ENCODE data around the gene PPP1R1B.
A peak's percentile ranks its signal among the peaks of the same experiment; 100 is the strongest.
"Not testable (repeated sequence)": the region's sequence is repeated elsewhere in the genome, so short reads cannot be mapped to it uniquely, and the experiment has no call there.

PPP1R1B gene

DNA sequence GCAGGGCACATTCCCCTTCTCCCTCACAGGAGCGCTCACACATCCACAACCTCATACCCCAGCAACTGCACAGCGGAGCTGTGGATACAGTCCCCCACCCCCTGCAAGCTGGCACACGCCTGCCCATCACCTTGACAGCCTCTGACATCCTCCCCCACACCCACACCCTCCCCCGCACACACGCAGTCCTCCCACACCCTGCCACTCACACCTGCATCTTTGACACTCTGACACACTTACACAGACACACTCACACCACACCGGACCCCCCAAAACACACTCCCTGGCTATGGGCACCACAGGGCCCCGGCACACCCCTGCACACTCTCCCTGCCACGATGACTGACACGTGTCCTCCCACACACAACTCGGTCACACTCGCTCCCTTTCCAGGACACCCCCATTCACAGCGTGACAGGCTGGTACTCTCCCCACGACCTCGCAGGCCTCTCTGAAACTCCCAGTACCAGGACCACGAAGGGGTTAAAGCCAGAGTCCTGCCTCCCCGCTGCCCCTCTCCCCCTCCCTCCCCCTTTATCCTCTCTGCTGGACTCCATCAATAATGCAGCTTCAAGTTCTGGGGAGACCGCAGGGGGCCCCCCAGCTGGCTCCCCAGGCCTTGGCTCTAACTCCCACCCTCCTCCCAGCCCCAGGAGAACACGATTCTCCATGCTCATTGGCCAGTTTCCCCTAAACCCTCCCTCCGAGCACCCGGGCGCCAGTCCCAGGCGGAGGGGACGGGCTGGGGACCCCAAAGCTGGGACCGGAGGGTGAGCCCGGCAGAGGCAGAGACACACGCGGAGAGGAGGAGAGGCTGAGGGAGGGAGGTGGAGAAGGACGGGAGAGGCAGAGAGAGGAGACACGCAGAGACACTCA lies at the start of gene PPP1R1B:
Gene PPP1R1B, plus strand, starts transcription at position 782 of the 876 bp plus-strand sequence. CDS start 441 bp downstream, outside the sequence.
- no peak for DNase-seq (ENCODE audit: low read depth)

DNA sequence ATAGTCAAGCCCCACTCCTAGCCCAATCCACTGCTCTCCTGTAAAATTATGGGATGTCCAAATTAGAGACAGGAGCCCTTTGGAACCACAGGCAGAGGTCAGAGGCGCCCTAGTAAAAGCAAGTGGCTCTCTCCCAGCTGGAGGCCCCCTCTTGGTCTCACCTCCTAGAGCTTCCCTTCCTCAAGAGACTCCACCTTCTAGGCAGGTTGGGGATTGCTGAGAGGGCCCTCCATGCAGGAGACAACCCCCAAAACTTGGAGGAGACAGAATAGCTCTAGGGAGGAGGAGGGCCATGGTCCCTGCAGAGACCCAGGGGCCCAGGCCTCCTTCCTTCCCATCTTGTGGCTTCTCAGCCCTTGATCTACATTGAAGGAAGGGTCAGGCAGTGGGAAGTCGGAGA lies 48.5 kb upstream of the PPP1R1B start:
- no peak for DNase-seq (ENCODE audit: low read depth)

DNA sequence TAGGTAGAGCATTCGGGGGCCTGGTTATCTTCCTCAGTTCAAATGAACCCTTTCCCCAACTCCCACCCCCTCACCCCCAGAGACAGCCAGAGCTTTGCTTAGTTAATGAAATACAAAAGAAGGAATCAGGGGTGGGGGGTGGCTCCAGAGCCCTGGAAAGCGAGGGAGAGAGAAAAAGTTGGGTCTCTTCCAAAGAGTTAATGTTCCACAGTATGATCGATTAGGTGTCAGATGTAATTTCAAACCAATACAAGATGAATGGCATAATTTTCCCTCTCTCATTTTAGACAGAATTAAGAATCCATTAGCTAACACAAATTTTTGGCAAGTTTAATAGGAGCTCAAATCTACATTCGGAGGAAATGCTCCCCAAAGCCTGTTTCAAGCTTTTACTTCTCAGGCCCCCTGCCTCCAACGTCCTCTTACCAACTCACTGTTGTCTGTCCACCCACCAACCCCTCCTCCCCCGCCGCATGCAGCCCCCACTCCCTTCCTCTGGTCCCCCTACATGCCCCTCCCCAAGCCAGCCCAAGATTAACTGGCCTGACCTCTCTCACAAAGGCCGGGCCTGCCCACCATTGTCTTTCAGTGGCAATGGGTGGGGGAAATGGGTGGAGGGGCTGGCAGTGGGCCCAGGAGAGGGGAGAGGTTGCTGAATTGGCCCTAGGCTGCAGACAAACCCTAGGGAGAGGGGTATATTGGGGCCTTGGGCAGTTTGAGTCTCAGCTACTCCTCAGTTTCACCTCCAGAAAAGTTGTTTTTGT lies 47.3 kb upstream of the PPP1R1B start:
- no peak for DNase-seq (ENCODE audit: low read depth)

DNA sequence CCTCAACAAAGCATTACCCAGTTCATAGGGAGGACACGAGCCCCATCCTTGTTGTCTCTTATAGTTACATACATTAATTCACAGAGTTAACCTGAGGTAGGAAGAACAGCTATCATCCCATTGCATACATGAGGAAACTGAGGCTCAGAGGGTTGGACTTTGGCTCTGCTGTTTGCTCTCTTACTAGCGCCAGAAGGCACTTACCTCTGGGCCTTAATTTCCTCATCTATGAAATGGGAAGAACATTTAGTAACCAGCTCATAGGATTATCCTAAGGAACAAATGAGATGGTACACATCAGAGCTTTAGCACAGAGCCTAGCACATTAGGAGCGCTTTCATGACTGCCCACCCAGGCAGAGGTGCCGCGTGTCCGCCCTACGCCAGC lies 46.7 kb upstream of the PPP1R1B start:
- DNase-seq (ENCODE audit: low read depth), result no peak

DNA sequence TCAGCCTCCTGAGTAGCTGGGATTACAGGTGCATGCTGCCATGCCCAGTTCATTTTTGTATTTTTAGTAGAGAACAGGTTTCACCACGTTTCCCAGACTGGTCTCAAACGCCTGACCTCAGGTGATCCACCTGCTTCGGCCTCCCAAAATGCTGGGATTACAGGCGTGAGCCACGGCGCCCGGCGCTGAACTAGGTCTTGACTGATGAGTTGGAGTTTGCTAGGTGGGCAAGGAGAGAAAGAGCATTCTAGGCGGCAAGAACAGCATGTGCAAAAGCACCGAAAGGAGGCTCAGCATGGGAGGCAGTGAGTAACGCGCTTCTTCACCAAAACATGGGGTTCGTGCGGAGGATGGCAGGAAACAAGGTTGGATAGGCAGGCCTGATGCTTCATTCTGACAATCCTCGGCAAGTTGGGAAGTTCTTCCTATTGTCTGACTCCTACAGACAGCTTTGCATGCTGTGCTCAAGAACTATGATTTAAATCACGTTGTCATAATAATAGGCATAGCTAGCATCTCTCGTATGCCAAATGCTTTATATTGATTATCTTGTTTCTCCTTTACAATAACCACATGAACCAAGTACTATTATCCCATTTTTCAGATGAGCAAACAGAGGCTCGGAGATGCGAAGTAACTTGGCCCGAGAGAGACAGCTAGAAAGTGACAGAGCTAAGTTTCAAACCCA lies 45.5 kb upstream of the PPP1R1B start:
- no peak for DNase-seq (ENCODE audit: low read depth)

DNA sequence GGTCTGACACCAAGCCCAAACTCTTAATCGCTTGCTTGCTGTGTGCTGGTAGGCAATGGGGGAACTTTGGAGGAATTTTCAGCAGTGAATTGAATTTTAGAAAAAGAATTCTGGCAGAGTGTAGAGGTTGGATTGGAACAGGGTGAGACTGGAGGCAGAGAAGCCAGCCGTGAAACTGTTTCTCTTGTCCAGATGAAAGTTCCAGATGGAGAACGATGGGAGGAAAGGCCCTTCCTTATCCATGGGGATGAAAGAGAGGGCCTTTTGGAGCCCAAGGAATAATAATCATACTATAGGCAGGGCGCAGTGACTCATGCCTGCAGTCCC lies 45.0 kb upstream of the PPP1R1B start:
- no peak for DNase-seq (ENCODE audit: low read depth)

DNA sequence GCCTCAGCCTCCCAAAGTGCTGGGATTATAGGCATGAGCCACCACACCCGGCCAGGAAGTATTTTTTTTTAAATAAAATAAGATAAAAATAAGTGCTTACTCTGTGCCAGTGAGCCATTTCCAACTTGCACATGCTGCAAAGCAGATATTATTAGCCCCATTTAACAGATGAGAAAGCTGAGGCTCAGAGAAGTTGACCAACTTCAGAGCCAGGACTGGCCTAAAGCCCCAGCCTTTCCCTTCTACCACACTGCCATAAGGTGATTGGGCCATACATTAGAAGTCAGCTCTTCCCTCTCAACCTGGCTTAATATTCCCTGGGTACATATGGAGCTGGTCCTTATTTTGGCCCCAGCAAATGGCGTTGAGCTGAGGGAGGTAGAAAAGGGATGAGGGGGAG lies 44.1 kb upstream of the PPP1R1B start:
- no peak for DNase-seq (ENCODE audit: low read depth)

DNA sequence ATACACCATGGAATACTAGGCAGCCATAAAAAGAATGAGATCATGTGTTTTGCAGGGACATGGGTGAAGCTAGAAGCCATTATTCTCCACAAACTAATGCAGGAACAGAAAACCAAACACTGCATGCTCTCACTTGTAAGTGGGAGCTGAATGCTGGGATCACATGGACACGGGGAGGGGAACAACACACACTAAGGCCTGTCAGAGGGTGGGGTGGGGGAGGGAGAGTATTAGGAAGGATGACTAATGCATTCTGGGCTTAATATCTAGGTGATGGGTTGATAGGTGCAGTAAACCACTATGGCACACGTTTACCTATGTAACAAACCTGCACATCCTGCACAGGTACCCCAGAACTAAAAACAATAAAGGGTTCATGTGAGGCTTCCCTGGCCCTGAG lies 36.6 kb upstream of the PPP1R1B start:
- DNase-seq (ENCODE audit: low read depth), result not testable (repeated sequence)

DNA sequence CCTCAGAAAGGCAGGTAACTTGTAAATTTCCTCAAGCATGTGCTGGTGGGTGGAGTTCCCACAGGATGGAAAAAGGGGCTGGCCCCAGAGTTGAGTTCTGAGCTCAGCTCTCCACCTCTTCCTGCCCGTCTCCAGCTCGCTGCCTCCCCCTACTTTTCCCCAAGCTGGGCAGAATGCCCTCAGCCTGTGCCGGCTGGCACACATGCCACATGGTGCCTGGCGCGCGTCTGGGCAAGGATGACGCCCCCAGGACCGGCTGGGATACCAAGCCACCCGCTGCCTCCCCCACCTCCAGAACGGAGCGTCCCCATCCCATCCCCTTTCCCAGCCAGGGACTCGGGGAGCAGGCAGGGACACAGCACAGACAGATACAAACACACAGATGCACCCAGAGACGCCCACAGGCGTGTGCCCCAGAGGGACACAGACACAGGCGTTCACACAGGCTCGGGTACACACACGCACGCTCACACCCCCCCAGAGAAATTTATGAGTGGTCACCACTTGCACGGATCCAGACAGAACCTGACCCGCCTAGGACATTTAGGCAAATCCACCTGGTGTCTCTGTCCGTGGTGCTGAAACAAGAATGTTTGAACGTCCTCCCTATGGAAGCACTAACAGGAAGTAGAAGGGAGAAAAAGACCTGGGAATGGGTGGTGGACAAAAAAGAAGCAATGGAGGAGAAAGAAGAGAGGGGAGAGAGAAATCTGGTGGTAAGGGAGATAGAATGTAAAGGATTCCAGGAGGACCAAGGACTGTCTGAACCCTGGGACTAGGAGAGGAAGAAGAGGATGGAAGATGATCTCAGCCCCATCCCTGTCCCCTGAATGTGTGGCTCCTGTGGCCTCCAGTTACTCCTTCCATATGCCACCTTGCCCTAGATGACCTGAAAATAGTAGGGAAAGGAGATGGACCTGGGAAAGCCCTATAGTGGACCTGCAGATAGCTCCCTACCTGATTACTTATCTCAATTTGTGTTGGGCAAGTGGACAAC lies 34.5 kb upstream of the PPP1R1B start:
- peak; percentile 57 for DNase-seq (ENCODE audit: low read depth)

DNA sequence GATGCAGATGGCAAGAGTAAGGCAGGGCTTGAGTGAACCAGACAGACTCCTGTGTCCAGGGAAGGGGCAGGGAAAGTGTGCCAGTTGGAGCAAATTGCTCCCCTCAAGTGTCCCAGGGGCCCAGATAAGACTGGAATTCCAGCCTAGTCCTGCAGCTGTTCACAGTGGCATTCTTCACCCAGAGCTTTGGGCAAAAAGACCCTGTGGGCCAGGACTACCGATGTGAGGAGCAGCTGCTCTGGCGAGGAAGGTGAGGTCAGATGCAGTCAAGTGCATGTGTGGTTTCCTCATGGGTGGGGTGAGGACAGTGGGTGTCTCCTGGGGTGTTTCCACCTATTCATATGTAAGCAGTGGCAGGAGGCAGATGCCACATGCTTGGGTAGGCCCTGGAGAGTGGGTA lies 33.4 kb upstream of the PPP1R1B start:
- no peak for DNase-seq (ENCODE audit: low read depth)

DNA sequence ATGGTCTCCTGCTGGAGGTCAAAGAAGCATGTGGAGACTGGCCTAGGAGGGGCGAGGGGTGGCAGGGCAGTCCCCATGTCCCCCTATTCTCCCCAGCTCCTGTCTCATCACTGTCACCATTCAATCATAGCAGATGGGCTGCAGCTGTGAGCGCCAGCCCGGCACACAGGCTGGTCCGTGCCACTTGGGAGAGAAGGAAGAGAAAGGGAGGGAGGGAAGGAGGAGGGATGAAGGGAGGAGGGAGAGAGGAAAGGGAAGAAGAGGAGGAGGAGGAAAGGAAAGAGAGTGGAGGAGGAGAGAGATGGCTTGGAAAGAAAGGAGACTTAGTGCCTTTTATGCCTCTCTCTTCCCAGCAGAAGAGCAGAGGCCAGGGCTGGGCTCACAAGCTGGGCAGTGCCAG lies 31.5 kb upstream of the PPP1R1B start:
- no peak for DNase-seq (ENCODE audit: low read depth)

DNA sequence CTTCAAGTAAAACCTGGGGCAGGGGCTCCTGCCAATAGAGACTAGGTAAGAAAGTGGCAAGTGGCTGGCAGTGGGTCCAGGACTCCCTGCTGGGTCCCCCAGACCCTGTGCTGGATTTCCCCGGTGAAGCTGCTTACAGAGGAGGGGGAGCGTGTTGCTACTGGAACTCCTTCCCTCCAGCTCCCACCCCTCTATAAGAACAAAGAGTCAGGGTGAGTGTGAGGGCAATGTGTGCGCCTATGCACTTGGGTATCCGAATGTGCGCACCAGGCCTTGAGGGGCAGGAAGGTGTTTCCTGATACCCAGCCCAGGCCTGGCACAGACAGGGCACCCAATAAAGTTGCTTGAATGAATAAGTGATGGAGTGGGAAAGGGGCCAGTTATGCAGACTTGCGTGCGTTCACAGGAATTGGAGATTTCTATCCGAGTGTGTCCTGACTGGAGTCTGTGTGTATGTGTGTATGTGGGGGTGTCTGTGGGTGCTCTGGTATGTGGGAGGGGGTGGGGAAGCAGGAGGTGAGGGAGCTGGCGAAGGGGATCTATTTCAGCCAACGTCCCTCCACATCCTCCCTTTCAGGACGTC lies 30.7 kb upstream of the PPP1R1B start:
- no peak for DNase-seq (ENCODE audit: low read depth)

DNA sequence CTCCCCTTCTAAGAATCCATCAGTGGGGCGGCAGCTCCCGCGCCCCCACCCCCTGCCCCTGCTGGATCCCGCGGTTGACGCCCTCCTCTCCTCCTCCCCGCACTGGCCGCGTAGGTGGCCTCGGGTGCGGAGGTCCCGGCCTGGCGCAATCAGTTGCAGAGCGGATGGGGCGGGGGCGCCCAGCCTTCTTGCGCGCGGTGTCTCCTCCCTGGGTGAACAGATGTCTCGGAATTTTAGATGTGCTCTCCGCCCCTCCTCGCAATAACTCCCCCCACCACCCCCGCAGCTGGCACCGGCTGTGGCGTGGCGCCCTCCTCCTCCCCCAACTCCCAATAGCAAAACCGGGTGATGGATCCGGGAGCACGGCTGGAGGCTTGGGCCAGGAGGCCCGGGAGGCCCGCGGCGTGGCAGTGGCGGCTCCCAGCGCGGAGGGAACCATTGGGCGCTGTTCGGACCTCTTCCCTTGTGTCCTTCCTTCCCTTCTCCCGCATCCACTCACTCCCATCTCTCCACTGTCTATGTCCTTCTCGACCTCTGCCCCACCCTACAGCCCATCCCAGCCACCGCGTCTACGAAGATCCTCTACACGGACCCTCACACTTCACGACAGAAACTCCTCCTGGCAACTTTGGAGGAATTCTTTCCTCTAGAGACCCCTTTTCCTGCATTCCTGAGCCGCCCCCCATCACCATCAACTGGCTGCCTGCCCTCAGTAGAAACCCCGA lies 30.0 kb upstream of the PPP1R1B start:
- DNase-seq (ENCODE audit: low read depth), result no peak

DNA sequence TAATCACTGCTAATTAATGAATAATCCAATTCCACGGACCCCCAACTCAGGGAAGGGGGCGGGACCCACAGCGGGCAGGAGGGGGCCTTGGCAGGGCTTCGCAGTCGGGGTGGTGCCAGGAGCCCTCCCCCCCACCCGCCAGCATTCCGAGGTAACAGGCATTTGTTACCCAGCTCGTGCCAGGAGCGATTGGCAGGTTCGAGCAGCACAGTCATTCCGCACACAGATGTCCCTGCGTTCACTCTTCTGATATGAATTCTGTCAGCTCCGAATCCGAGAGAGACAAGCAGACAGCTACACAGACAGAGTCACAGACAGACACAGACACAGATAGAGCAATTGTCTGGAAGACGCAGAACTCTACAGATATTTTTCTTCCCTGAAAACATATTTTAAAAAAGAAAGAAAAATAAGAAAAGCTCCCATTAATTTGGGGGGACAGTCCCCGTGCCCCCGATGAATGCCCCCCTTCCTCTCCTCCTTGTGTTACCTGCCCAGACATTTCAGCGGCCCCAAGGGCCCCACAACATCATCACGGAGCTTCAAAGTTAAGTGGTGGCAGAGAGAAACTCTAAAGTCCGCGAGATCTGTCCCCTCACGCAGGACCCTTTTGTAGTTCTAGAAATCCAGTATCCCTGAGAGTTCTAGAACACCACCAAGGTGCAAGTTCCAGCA lies 29.2 kb upstream of the PPP1R1B start:
- no peak for DNase-seq (ENCODE audit: low read depth)

DNA sequence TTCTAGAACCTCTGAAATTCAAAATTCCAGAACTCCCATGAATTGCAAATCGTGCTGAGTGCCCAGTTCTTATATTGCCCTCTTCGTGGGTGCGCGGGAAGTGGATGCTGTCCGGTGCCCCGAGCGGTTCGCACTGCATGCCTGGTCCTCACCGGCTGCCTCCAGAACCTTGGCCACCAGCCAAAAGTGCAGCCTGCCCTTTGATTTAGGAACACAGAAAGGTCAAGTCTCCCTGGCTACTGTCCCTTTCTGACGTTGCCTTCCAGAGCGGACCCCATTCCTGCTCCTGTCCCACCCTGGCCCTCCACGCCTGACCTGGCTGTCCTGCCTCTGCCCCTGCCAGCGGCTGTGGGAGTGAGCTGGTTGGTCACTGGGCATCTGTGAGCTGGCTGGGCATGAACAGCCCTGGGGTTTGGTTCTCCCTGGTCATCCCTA lies 28.7 kb upstream of the PPP1R1B start:
- no peak for DNase-seq (ENCODE audit: low read depth)

DNA sequence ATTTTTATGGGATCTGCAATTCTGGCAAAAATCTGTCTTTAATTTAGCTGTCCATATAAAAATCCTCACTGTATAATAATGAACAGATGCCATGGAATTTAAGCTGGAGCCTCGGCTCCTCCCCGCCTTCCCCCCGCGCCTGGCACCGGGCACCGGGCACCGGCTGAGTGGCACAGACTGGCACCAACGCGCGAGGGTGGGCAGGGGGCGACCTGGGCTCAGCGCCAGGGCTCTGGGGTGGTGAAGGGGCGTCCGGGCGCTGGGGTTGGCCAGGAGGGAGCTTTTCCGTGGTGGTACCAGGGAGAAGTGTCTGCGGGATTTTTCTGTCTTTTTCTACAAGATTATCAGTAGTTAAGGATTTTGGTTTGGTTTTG lies 28.1 kb upstream of the PPP1R1B start:
- DNase-seq (ENCODE audit: low read depth), result no peak

DNA sequence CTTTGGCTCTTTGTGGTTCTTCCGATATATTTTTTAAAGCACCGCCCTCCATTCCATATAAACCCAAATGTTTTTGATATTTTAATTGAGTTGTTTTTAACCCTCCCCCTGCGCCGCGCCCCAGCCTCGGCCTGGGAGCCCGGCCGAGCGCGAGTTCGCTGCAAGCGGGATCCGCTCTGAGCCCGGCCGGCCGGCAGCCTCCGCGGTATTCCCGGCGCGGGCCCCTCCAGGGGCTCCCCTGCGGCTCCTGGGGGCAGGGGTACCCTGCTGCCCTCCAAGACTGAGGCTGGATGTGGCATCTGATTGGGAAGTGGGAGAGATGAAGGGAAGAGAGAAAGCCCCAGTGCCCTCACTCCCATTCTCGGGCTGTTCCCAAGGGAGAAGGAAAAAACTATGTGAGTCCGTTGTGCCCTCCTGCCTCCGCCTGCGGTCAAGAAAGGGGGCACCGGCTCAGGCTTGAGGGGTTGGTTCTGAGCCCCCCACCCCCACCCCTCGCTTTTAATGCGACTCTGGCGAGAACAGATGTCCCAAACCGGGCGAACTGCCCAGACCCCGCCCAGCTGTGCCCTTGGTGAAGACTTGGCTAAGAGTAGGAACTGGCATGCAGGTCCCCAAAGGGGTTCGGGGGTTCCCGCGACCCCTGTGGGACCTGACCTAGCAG lies 27.6 kb upstream of the PPP1R1B start:
- DNase-seq (ENCODE audit: low read depth), result no peak

DNA sequence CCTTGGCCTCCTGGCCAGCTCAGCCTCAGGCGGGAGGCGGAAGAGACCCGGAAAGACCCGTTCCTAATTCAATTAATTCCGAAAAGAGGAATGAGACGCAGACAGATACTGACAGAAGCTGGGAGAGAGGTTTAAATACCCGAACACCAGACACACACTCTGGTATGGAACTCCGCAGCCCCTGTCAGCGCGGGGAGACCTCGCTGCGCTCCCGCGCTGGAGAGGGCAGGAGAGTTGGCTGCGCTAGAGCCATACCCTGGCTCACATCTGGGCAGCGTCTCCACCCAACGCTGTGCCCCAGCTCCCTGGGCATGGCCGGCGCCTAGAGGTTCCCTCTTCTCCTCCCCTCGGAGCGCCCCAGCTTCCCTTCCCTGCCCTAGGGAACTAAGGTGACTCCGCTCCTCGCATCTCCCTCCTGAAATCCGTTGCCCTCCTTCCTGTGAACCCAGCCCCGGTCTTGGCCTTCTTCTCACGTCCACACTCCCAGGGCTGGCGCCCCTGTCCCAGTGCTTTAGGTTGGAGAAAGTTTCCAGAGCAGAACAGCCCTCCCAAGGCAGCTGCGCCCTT lies 27.0 kb upstream of the PPP1R1B start:
- DNase-seq (ENCODE audit: low read depth), result no peak
